T-helper 2 cell treated with Interferon-gamma antibody and Interleukin-4, amounts not matched to agents 5 μg/mL and 100 μg/mL, for 36 hours (primary cell): ENCODE results near the gene PTPRM.

Source experiments
- DNase-seq: peaks from one replicate; pipeline ENCODE4 v3.0.0; 2021; ENCODE audit warnings: low spot score
- H3K27ac Mint-ChIP-seq: one replicate; pipeline ENCODE4 v1.8.0; 2021; ENCODE audit warnings: mild to moderate bottlenecking, mixed read lengths
- H3K27me3 Mint-ChIP-seq: one replicate; pipeline ENCODE4 v1.8.0; 2021; ENCODE audit warnings: low read depth, mixed read lengths
- H3K36me3 Mint-ChIP-seq: one replicate; pipeline ENCODE4 v1.8.0; 2021; ENCODE audit warnings: low read depth, mixed read lengths
- H3K4me1 Mint-ChIP-seq: one replicate; pipeline ENCODE4 v1.8.0; 2021; ENCODE audit warnings: low read depth, mixed read lengths
- H3K4me3 Mint-ChIP-seq: one replicate; pipeline ENCODE4 v1.8.0; 2022; ENCODE audit warnings: mild to moderate bottlenecking, moderate library complexity, mixed read lengths
- H3K9me3 Mint-ChIP-seq: one replicate; pipeline ENCODE4 v1.8.0; 2021; ENCODE audit warnings: mixed read lengths

The PTPRM gene

DNA sequence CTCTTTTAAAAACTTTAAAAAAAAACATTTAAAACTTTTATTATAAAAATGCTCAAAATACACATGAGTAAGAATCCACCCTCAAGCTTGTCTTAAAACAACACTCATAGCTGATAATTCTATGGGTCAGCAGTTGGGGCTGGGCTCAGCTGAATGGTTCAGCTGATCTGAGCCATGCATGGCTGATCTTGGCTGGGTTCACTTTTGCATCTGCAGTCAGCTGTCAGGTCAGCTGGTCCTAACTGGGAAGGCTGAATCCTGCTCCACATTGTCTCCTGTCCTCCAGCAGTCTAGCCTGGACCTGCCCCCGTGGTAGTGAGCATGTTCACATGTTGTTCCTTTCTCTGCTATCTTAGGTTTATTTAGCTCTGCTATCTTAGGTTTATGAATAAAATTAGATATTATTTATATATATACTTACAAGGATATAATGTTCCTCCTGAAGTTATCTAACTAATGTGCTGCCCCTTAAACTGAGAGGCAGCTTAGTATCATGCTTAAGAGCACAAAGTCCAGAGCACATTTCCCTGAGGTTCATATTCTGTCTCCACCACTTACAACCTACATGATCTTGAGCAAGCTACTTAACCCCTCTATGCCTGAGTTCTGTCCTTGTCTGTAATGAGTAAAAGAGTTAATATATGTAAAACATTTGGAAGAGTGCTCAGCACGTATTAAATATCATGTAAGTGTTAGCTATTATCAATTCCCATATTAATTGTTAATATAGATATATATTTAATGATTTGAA, 309.4 kb downstream of the PTPRM start:
- Mint-ChIP-seq H3K36me3 (no peaks in the 10 kb centered on the region), H3K9me3 (peaks cover 4% of the 10 kb centered on the region), H3K4me1 (no peaks in the 10 kb centered on the region), H3K27me3 (no peaks in the 10 kb centered on the region), H3K27ac (no peak overlapping the region), H3K4me3 (no peak overlapping the region)
- DNase-seq = no peak

GRCh38 chr18:7877609-7878008, 310.5 kb downstream of the PTPRM start:
- DNase-seq = no peak
- Mint-ChIP-seq H3K4me3 (no peak overlapping the region), H3K27me3 (no peaks in the 10 kb centered on the region), H3K36me3 (no peaks in the 10 kb centered on the region), H3K4me1 (no peaks in the 10 kb centered on the region), H3K27ac (no peak overlapping the region), H3K9me3 (peaks cover 4% of the 10 kb centered on the region)

DNA sequence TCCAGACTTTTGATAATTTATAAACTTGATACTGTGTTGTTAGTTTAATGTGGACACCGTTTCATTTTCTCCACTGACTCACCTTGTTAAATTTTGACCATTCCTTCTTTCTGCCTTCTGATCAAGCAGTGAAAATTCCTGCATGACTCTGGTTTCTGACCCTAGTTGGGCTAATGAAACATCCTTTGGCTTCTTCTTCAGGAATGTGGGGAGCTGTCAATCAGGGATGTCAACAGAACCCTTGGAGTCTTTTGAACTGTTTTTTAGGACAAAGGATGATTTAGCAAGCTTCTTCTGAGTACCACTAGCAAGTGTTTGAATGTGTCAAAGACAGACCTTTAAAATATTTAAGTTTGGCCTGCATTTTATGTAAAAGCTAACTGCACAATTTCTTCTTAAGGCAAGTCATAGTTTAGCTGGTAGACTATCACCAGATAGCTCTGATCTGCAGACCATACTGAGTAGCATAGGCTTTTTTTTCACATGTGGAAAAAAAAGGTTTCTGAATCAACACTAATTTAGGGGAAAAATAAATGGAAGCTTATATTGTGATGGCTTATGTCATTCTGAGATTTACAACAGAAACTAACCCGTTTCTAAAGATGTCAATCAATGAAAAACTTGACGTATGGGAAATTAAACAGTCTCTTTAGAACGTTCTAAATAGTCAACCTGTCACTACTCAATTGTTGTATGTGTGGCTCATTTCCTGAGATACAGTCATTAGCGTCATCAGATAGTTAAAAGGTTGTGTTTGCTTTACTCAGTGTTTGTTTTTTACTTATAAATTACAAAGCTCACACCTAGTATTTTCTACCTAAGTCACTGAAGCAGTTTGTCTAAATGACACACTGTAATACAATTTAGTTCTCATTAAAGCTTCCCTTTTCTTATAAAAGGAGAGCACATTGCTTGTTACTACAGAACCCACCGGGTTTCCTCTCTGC, 311.4 kb downstream of the PTPRM start:
- peaks cover 4% of the 10 kb centered on the region for H3K9me3 Mint-ChIP-seq
- no peaks in the 10 kb centered on the region for H3K36me3 Mint-ChIP-seq
- DNase-seq = no peak
- no peaks in the 10 kb centered on the region for H3K4me1 Mint-ChIP-seq
- H3K27me3 Mint-ChIP-seq = no peaks in the 10 kb centered on the region
- H3K27ac Mint-ChIP-seq = no peak overlapping the region
- H3K4me3 Mint-ChIP-seq = no peak overlapping the region

- H3K36me3 Mint-ChIP-seq = no peaks in the 10 kb centered on the region
- H3K4me3 Mint-ChIP-seq = no peak overlapping the region
- no peaks in the 10 kb centered on the region for H3K27me3 Mint-ChIP-seq
- H3K27ac Mint-ChIP-seq = no peak overlapping the region
- H3K9me3 Mint-ChIP-seq = peaks cover 4% of the 10 kb centered on the region
- DNase-seq = no peak
- H3K4me1 Mint-ChIP-seq = no peaks in the 10 kb centered on the region
Measured at GRCh38 chr18:7879717-7880116, 312.6 kb downstream of the PTPRM start.

DNA sequence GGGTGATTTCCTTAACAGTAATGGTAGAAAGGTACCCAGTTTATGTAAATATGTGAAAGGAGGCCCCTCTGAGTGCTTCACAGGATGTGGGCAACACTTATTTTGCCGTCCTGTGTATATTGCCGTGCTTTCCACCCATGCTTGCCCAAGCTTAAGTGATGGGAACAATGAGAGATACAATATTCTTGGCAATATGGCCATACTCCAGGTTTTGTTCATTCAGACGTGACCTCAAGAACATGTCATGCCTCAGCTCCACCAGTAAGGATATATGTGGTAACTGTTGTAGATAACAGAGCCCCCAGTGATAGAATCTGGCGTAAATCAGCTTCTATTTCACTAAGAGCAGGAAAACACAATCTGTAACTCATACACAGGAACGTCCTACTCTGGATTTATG, 318.7 kb downstream of the PTPRM start:
- Mint-ChIP-seq H3K4me1 (no peaks in the 10 kb centered on the region), H3K36me3 (no peaks in the 10 kb centered on the region), H3K27ac (no peak overlapping the region), H3K4me3 (no peak overlapping the region), H3K9me3 (no peaks in the 10 kb centered on the region), H3K27me3 (no peaks in the 10 kb centered on the region)
- no peak for DNase-seq

GRCh38 chr18:7886436-7886835, 319.3 kb downstream of the PTPRM start:
- no peak for DNase-seq
- H3K4me1 Mint-ChIP-seq = no peaks in the 10 kb centered on the region
- H3K9me3 Mint-ChIP-seq = no peaks in the 10 kb centered on the region
- H3K4me3 Mint-ChIP-seq = no peak overlapping the region
- no peaks in the 10 kb centered on the region for H3K36me3 Mint-ChIP-seq
- no peak overlapping the region for H3K27ac Mint-ChIP-seq
- H3K27me3 Mint-ChIP-seq = no peaks in the 10 kb centered on the region

- no peaks in the 10 kb centered on the region for H3K4me1 Mint-ChIP-seq
- no peak overlapping the region for H3K27ac Mint-ChIP-seq
- H3K36me3 Mint-ChIP-seq = no peaks in the 10 kb centered on the region
- no peaks in the 10 kb centered on the region for H3K9me3 Mint-ChIP-seq
- no peak overlapping the region for H3K4me3 Mint-ChIP-seq
- no peak for DNase-seq
- H3K27me3 Mint-ChIP-seq = no peaks in the 10 kb centered on the region
Measured at GRCh38 chr18:7889515-7889914, 322.4 kb downstream of the PTPRM start.

DNA sequence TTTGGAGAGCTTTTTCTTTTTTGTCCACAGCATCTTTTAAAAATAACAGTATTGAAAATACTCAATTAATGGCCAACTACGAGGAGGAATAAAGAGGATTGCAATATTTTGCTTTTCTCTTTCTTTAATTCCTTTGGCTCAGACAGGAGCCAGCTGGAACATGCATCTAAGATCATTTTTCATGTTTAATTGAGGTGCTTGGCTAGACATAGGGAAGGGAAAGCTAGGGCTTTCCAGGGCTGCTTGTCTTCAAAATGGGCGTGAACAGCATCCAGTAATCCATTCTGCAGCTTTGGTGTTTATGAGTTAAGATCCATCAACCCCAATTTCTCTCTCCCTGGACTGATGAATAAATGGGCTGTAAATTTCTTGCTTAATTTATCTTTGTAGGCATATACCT, 323.0 kb downstream of the PTPRM start:
- Mint-ChIP-seq H3K4me1 (no peaks in the 10 kb centered on the region), H3K27ac (no peak overlapping the region), H3K27me3 (no peaks in the 10 kb centered on the region), H3K4me3 (no peak overlapping the region), H3K9me3 (no peaks in the 10 kb centered on the region), H3K36me3 (no peaks in the 10 kb centered on the region)
- no peak for DNase-seq

GRCh38 chr18:7892556-7892955, 325.4 kb downstream of the PTPRM start:
- Mint-ChIP-seq H3K27ac (no peak overlapping the region), H3K36me3 (no peaks in the 10 kb centered on the region), H3K9me3 (no peaks in the 10 kb centered on the region), H3K4me3 (no peak overlapping the region), H3K27me3 (no peaks in the 10 kb centered on the region), H3K4me1 (no peaks in the 10 kb centered on the region)
- no peak for DNase-seq

DNA sequence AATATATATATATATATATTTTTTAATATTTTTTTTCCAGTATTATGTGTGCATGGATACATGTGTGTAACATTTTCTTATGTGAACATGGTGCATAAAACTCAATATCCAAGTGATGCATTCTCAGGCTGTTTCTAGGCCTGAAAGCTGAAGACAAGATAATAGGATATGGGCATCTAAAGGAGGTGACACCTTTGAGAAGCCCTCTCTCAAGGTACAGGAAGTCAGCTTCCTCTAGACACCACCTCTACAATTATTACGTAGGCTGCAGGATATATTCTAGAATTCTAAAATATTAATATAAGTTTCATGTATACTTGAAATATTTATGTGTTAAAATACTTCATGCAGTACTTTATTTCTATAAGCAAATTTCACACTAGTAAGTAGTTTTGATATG, 327.5 kb downstream of the PTPRM start:
- Mint-ChIP-seq H3K36me3 (no peaks in the 10 kb centered on the region), H3K9me3 (no peaks in the 10 kb centered on the region), H3K4me3 (no peak overlapping the region), H3K27me3 (no peaks in the 10 kb centered on the region), H3K27ac (no peak overlapping the region), H3K4me1 (no peaks in the 10 kb centered on the region)
- DNase-seq = no peak

DNA sequence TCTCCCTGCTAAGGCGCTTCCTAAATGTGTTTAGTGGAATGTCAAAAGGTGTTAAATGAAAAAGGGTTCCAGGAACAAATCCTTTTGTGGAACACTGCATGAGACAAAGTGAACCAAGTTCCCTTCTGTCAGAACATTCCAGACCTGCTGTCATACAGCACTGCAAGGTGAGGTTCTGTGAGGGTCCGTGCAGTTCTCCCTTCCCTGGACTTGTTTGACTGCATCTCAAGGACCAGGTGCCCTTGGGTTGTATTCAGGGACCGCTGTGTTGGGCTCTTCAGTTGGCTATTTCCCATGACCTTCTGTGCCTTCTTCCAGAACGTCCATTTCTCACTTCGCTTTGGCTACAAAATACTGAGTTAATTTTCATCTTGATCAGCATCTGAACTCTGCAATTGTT, 328.2 kb downstream of the PTPRM start:
- Mint-ChIP-seq H3K36me3 (no peaks in the 10 kb centered on the region), H3K4me3 (no peak overlapping the region), H3K4me1 (no peaks in the 10 kb centered on the region), H3K27me3 (no peaks in the 10 kb centered on the region), H3K27ac (no peak overlapping the region), H3K9me3 (no peaks in the 10 kb centered on the region)
- no peak for DNase-seq

DNA sequence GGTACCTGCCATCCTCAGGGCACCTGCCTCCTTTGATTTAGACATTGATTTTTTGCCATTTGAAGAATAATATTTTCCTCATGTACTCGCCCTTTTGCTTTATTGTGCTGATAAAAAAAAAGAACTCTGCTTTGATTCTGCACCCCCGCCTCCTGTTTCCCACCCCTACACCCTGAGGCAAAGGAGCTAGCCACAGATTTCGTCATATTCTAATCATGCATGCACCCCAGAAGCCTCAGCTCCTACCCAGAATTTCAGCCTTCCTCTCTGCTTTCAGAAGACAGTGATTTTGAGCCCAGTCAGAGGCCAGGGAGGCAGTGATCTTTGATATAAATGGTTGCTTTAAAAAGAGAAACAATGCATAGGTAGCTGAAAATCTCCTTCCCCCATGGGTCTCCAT, 329.0 kb downstream of the PTPRM start:
- no peaks in the 10 kb centered on the region for H3K4me1 Mint-ChIP-seq
- H3K27me3 Mint-ChIP-seq = no peaks in the 10 kb centered on the region
- H3K36me3 Mint-ChIP-seq = no peaks in the 10 kb centered on the region
- no peak overlapping the region for H3K4me3 Mint-ChIP-seq
- no peak overlapping the region for H3K27ac Mint-ChIP-seq
- no peaks in the 10 kb centered on the region for H3K9me3 Mint-ChIP-seq
- no peak for DNase-seq

- Mint-ChIP-seq H3K36me3 (no peaks in the 10 kb centered on the region), H3K4me3 (no peak overlapping the region)
Measured at GRCh38 chr18:7896805-7897518, 329.8 kb downstream of the PTPRM start.

GRCh38 chr18:7898181-7898580, 331.1 kb downstream of the PTPRM start:
- Mint-ChIP-seq H3K27me3 (no peaks in the 10 kb centered on the region), H3K27ac (no peak overlapping the region), H3K4me1 (no peaks in the 10 kb centered on the region), H3K36me3 (no peaks in the 10 kb centered on the region), H3K9me3 (no peaks in the 10 kb centered on the region), H3K4me3 (no peak overlapping the region)
- DNase-seq = no peak

More at GRCh38 chr18:7896805-7897518, 329.8 kb downstream of the PTPRM start:
- no peak for DNase-seq
- no peaks in the 10 kb centered on the region for H3K27me3 Mint-ChIP-seq
- H3K4me1 Mint-ChIP-seq = no peaks in the 10 kb centered on the region
- H3K9me3 Mint-ChIP-seq = no peaks in the 10 kb centered on the region
- H3K27ac Mint-ChIP-seq = no peak overlapping the region
